MCF 10A (cell line): Measurements from ENCODE around the gene PHLPP1. TPM values are rescaled to one million over a fixed set of nuclear protein-coding genes. Genes with fewer than 3 reads are reported as not detected.

Source experiments
- BruUV-seq: library from RNA; stranded (reverse); fragments of 400-500 nt; replicated peaks from 2 replicates; lab custom pipeline; 2021; lab: Mats Ljungman, UMichigan
- CTCF ChIA-PET: fragments of 300-600 bp; sonication (Branson Sonifier 250); formaldehyde crosslinking; extraction: SDS; loops from one replicate; lab custom pipeline; 2021; ENCODE audit warnings: antibody characterized with exemption, inconsistent platforms; lab: Yijun Ruan, JAX
- POLR2A ChIA-PET: fragments of 300-600, 350-650 bp; sonication (Branson Sonifier 250); formaldehyde crosslinking; extraction: SDS; loops from one replicate; lab custom pipeline; 2020; ENCODE audit warnings: antibody characterized with exemption, inconsistent platforms; lab: Yijun Ruan, JAX
- DNase-seq: peaks from one replicate; pipeline ENCODE4 v3.0.0-alpha.2; 2018; ENCODE audit not compliant: unreplicated experiment
- H3K27ac Mint-ChIP-seq: one replicate; pipeline ENCODE4 v1.8.0; 2022; ENCODE audit warnings: mild to moderate bottlenecking, low read depth, mixed read lengths; ENCODE audit not compliant: unreplicated experiment
- H3K27me3 Mint-ChIP-seq: one replicate; pipeline ENCODE4 v1.8.0; 2022; ENCODE audit warnings: mixed read lengths; ENCODE audit not compliant: insufficient read depth, unreplicated experiment
- H3K36me3 Mint-ChIP-seq: one replicate; pipeline ENCODE4 v1.8.0; 2022; ENCODE audit warnings: mild to moderate bottlenecking, moderate library complexity, mixed read lengths; ENCODE audit not compliant: insufficient read depth, unreplicated experiment
- H3K4me1 Mint-ChIP-seq: one replicate; pipeline ENCODE4 v1.8.0; 2022; ENCODE audit warnings: mixed read lengths; ENCODE audit not compliant: insufficient read depth, unreplicated experiment
- H3K4me3 Mint-ChIP-seq: one replicate; pipeline ENCODE4 v1.8.0; 2022; ENCODE audit warnings: mild to moderate bottlenecking, moderate library complexity, mixed read lengths; ENCODE audit not compliant: unreplicated experiment
- H3K9me3 Mint-ChIP-seq: one replicate; pipeline ENCODE4 v1.8.0; 2022; ENCODE audit warnings: mixed read lengths; ENCODE audit not compliant: unreplicated experiment
- intact Hi-C: fragments of 100-400 bp; cut with micrococcal nuclease; formaldehyde crosslinking; loops from 2 replicates; pipeline ENCODE4 v1.14.1; 2022
- total RNA-seq: library from RNA; stranded (reverse); gene quantifications from 2 replicates; pipeline ENCODE4 v1.2.3, GENCODE V29; 2022
- TF ChIP-seq, protein P1 (sequence below): fragments of 200-600 bp; IDR thresholded peaks from one replicate; pipeline ENCODE4 v1.8.0; 2022; ENCODE audit warnings: antibody characterized with exemption, mild to moderate bottlenecking; ENCODE audit not compliant: unreplicated experiment

The PHLPP1 gene
- total RNA-seq, 1 experiment from 2014 or later, result 13.1 TPM

DNA sequence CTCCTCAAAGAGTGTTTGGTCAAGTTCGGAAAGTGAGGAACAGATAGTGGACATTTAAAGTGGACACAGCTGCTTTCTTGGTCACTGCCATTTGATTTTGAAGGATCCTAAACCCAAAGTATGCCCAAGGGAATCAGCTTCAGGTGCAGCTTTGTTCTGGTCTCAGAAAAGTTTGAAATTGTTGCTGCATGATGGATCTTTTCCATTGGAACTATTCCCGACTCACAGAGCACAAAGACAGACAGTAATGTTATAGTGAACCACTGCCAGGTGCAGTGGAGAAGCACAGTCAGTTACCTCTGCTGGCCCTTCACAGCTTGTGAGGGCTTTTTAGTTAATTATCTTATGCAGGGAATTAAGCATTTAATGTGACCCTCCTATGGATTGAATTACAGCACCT, 301.7 kb downstream of the PHLPP1 start:
- no peak overlapping the region for H3K4me3 Mint-ChIP-seq
- no TSS peak for BruUV-seq
- H3K4me1 Mint-ChIP-seq, result no peaks in the 10 kb centered on the region
- TF ChIP-seq, protein P1, sequence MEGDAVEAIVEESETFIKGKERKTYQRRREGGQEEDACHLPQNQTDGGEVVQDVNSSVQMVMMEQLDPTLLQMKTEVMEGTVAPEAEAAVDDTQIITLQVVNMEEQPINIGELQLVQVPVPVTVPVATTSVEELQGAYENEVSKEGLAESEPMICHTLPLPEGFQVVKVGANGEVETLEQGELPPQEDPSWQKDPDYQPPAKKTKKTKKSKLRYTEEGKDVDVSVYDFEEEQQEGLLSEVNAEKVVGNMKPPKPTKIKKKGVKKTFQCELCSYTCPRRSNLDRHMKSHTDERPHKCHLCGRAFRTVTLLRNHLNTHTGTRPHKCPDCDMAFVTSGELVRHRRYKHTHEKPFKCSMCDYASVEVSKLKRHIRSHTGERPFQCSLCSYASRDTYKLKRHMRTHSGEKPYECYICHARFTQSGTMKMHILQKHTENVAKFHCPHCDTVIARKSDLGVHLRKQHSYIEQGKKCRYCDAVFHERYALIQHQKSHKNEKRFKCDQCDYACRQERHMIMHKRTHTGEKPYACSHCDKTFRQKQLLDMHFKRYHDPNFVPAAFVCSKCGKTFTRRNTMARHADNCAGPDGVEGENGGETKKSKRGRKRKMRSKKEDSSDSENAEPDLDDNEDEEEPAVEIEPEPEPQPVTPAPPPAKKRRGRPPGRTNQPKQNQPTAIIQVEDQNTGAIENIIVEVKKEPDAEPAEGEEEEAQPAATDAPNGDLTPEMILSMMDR, result no peak
- H3K9me3 Mint-ChIP-seq, result peaks cover 10% of the 10 kb centered on the region
- no peak overlapping the region for H3K27ac Mint-ChIP-seq
- intact Hi-C loops, result loop anchor here (2.0 kb wide), 1 partner anchor 828 kb away; no protein-coding TSS in a partner anchor
- H3K27me3 Mint-ChIP-seq, result peaks cover 16% of the 10 kb centered on the region
- POLR2A ChIA-PET, result interaction anchor here (0.7 to 3.6 kb wide), 4 partner anchors 9 to 422 kb away, joined by 4 to 17 read pairs (median 6); no protein-coding TSS in a partner anchor
- no peak for DNase-seq
- H3K36me3 Mint-ChIP-seq, result peaks cover 6% of the 10 kb centered on the region
- CTCF ChIA-PET, result interaction anchor here (0.6 to 5.9 kb wide), 40 partner anchors 10 to 498 kb away, joined by 3 to 100 read pairs (median 5); partner anchors contain the start of gene BCL2

DNA sequence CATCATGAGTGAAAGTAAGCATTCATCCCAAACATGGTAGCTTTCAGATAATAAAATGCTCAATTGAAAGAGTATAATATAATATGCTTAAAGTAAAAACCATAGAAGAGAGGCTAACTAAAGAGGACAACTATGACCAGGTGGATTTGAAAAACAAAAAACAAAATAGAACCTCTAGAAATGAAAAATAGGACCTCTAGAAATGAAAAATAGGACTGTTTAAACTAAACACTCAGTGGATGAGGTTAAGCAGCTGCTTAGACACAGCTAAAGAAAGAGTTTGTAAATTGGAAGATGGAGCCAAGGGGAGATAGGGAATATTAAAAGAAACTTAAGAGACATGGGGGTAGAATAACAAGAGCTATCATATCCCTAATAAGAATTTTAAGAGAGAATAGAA, 302.6 kb downstream of the PHLPP1 start:
- no peak for DNase-seq
- Mint-ChIP-seq H3K27me3 (peaks cover 10% of the 10 kb centered on the region), H3K27ac (no peak overlapping the region), H3K4me3 (no peak overlapping the region), H3K36me3 (peaks cover 6% of the 10 kb centered on the region), H3K4me1 (no peaks in the 10 kb centered on the region), H3K9me3 (peaks cover 10% of the 10 kb centered on the region)
- TF ChIP-seq, protein P1, result no peak
- ChIA-PET POLR2A (interaction anchor here (0.9 to 3.6 kb wide), 2 partner anchors 24 to 306 kb away, joined by 4 to 17 read pairs; no protein-coding TSS in a partner anchor), CTCF (interaction anchor here (0.5 to 5.9 kb wide), 23 partner anchors 9 to 459 kb away, joined by 3 to 100 read pairs (median 5); partner anchors contain the start of genes BCL2 and SERPINB5)
- intact Hi-C loops, result loop anchor here (2.0 kb wide), 1 partner anchor 827 kb away; no protein-coding TSS in a partner anchor
- no TSS peak for BruUV-seq

DNA sequence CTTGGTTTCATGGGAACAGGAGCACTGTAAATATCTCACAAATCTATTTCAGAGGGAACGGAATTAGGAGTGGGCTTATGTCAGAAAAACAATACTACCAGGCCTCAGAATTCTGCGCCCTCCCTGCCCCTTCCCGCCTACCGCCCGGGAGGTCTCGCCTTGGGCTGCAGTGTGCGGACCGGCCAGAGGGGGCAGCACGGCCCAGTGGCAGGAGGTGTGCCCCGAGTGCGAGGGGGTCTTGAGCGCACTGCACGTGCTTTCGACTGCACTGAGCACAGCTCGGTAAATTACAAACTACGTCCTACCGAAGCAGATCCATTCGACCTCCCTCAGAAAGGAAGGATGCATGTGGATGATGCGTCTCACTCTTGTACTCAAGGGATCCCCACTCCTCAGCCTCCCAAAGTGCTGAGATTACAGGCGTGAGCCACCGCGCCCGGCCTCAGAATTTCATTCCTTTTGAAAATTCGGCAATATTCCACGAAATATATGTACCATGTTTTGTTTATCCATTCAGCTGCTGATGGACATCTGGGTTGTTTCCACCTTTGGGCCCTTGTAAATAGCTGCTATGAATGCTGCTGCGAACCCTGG, 307.2 kb downstream of the PHLPP1 start:
- peaks cover 2% of the 10 kb centered on the region for H3K27me3 Mint-ChIP-seq

More for the DNA sequence above, 307.2 kb downstream of the PHLPP1 start:
- intact Hi-C loops, result no loop called here
- BruUV-seq, result no TSS peak
- H3K4me1 Mint-ChIP-seq, result no peaks in the 10 kb centered on the region
- H3K9me3 Mint-ChIP-seq, result peaks cover 10% of the 10 kb centered on the region
- TF ChIP-seq, protein P1, result peak; percentile 45
- H3K36me3 Mint-ChIP-seq, result no peaks in the 10 kb centered on the region
- H3K27ac Mint-ChIP-seq, result no peak overlapping the region
- H3K4me3 Mint-ChIP-seq, result no peak overlapping the region
- no peak for DNase-seq
- ChIA-PET CTCF (interaction anchor here (0.6 to 1.6 kb wide), 4 partner anchors 18 to 206 kb away, joined by 3 read pairs; no protein-coding TSS in a partner anchor), POLR2A (no interaction called here)
